ENCODE measurements around the gene LY6G5C.
"Not testable (repeated sequence)": the region's sequence is repeated elsewhere in the genome, so short reads cannot be mapped to it uniquely, and the experiment has no call there.

The LY6G5C gene

GRCh38 chr6:31713991-31714684 lies 33.3 kb upstream of the LY6G5C start:
- no peak for DNase-seq

- DNase-seq: no peak
Measured at GRCh38 chr6:31713465-31713864, 32.6 kb upstream of the LY6G5C start.

GRCh38 chr6:31712296-31712695 lies 31.4 kb upstream of the LY6G5C start:
- no peak for DNase-seq

GRCh38 chr6:31711233-31711632 lies 30.4 kb upstream of the LY6G5C start:
- DNase-seq: no peak

- DNase-seq: no peak
Measured at GRCh38 chr6:31710523-31711219, 29.8 kb upstream of the LY6G5C start.

- DNase-seq: not testable (repeated sequence)
Measured at GRCh38 chr6:31709157-31709556, 28.3 kb upstream of the LY6G5C start.

GRCh38 chr6:31708224-31708623 lies 27.4 kb upstream of the LY6G5C start:
- no peak for DNase-seq

GRCh38 chr6:31707701-31708100 lies 26.8 kb upstream of the LY6G5C start:
- no peak for DNase-seq

GRCh38 chr6:31706599-31706998 lies 25.7 kb upstream of the LY6G5C start, which contains the start of gene LY6G6F:
TSS of gene LY6G6F (plus strand) at chr6:31706866. CDS start at chr6:31706907, 41 bp downstream.
- DNase-seq: no peak

- no peak for DNase-seq
Measured at GRCh38 chr6:31705931-31706330, 25.1 kb upstream of the LY6G5C start.

- DNase-seq: peak; percentile 87
Measured at GRCh38 chr6:31702819-31703716, 22.2 kb upstream of the LY6G5C start, which contains the start of gene ABHD16A. TSS of gene ABHD16A (minus strand) at chr6:31703324. CDS start at chr6:31703281, 43 bp downstream.

- DNase-seq: no peak
Measured at GRCh38 chr6:31702405-31702818, 21.5 kb upstream of the LY6G5C start.

GRCh38 chr6:31701666-31702404 lies 21.0 kb upstream of the LY6G5C start:
- no peak for DNase-seq

GRCh38 chr6:31700740-31701401 lies 20.0 kb upstream of the LY6G5C start:
- no peak for DNase-seq

- DNase-seq: no peak
Measured at GRCh38 chr6:31697555-31697954, 16.7 kb upstream of the LY6G5C start.

- DNase-seq: no peak
Measured at GRCh38 chr6:31693535-31693934, 12.7 kb upstream of the LY6G5C start.

GRCh38 chr6:31692886-31693285 lies 12.0 kb upstream of the LY6G5C start:
- DNase-seq: no peak

- no peak for DNase-seq
Measured at GRCh38 chr6:31692353-31692752, 11.5 kb upstream of the LY6G5C start.

- DNase-seq: no peak
Measured at GRCh38 chr6:31691564-31692108, 10.8 kb upstream of the LY6G5C start.

GRCh38 chr6:31691078-31691463 lies 10.2 kb upstream of the LY6G5C start:
- no peak for DNase-seq

GRCh38 chr6:31690231-31691077 lies 9.6 kb upstream of the LY6G5C start:
- DNase-seq: no peak
